ENCODE data around the gene CACNA1D.
A peak's percentile ranks its signal among the peaks of the same experiment; 100 is the strongest.

Gene CACNA1D

GRCh38 chr3:53721187-53722119 is 227.0 kb downstream of the CACNA1D start:
- no peak for DNase-seq

DNA sequence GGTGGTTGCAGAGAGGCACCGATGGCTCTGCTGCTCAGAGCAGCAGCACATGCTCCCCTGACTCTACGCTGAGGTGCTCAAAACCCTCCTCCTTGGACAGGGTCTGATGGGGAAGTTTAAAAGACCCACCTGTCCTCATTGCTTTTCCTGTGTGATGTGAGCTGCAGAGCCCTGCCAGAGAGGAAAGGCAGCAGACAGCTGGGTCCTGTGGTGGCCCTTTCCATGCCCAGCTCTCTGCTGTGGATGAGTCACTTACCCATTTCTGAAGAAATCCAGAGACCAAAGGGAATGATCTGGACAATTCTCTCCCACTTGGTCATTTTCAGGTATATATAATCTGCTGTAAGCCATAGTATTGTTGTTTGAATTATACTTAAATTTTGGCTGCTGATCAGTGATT is 230.2 kb downstream of the CACNA1D start:
- DNase-seq, result no peak

DNA sequence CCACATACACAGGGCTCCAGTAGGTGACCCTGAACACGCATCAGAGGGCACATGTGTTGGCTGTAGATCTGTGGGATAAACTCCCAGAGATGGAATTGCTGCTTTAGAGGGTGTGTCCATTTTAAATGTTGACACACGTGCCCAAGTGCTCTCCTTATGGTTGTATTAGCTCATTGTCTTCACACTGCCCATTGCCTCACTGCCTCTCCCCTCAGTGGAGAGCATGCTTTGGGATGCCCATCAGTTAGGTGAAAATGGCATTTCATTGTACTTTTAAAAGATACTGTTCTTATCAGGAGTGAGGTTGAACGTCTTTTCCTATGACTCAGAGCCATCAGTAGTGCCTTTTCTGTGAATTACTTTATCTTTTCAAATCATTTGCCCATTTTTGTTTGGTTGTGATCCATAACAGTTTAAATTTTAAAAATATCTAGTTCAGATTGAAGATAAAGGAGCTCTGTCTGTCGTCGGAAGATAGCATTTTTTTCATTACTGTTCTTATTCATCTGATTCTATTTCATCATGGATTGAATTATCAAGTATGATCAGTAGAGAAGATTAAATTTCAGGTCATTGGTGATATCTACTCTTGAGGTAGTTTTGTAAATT is 231.1 kb downstream of the CACNA1D start:
- DNase-seq, result no peak

GRCh38 chr3:53726643-53727042 is 232.2 kb downstream of the CACNA1D start:
- no peak for DNase-seq

DNA sequence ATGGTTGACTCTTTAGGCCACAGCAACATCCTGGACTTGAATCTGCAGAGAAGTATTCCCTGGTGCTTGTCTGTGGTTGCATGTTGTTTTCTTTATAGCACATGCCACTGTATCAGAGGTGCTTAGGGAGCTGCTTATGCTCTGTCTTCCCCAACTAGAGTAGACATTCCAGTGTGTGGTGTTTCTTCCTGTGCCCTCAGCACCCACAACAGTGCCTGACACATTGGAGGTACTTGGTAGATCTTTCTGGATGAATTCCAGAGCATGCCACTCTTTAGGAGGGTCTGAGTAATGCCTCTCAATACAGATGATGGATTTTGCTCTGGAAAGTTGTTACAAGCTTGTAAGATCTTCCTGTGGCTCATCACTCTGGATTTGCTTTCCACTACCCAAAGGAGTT is 234.2 kb downstream of the CACNA1D start:
- no peak for DNase-seq

DNA sequence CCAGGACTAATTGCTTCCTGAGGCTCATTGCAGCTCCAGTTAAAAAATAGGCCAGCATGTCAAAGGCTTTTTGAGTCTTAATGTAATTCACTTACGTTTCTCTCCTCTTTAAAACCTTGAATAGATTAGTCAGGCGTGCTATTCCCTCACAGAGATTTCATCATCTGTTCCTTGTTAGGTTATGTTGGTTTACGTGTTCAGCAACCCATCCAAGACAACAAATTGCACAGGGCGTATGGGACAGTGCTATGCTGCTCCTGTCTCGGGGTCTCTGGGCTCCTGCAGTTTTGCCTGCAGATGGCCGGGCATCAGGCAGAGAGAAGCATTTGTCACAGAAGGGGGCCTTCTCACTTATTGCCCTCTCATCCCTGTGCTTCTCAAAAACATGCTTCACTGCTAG is 234.7 kb downstream of the CACNA1D start:
- no peak for DNase-seq

DNA sequence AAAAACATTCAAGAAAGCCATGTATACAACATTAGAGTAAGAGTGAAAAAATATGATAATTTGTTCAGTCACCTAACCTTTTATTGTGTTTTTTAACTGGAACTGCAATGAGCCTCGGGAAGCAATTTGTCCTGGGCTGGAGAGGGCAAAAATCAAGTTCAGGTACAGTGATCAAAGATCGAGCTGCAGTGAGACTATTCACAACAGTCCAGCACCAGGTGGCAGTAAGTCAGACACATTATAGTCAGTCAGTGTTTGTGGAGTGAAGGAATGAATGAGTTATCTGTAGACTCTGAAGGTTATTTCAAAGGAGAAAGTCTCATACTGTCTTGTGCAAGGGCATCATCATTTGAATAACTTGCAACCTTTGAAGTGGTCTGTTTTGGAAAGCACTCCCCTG is 235.2 kb downstream of the CACNA1D start:
- DNase-seq, result no peak

GRCh38 chr3:53730576-53730975 is 236.2 kb downstream of the CACNA1D start:
- peak; percentile 65 for DNase-seq

- no peak for DNase-seq
These were observed 237.7 kb downstream of the CACNA1D start for GRCh38 chr3:53731934-53732624.

DNA sequence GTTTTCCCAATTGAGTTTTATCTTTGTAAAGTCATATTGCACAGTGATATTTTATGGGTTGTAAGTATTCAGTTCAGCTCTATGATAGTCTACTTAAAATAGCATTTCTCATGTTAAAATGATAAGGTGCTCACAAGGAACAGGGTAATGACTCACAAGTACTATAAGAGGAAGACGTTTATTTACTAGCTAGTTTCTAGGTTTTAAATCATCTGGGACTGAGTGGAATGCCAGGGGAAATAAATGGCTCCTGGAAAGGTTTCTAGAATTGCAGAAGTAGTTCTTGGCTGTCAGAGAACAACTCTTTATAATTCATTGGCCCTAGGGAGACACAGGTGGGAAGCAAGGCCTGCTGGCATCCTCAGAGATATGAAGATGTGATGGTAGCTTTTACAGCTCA is 239.0 kb downstream of the CACNA1D start:
- DNase-seq, result no peak

- DNase-seq, result no peak
These were observed 245.6 kb downstream of the CACNA1D start for GRCh38 chr3:53739966-53740365.

DNA sequence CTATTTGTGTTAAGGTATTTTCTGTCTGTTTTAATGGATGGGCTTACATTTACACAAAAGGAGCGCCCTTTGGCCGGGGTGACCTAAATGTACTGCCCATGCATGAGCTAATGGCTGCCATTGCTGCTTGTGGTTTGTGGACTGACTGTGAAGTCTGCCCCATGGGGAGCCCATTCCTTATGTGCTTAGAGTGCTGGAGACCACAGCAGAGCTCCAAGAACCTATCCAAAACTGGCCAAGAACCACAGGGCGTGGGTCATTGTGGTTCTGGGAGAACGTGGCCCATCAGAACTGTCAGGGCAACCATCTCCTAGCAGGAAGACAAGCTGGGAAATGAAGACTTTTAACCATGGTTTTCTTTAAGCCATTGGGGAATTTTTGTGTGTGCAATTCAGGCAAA is 246.5 kb downstream of the CACNA1D start:
- DNase-seq, result no peak

DNA sequence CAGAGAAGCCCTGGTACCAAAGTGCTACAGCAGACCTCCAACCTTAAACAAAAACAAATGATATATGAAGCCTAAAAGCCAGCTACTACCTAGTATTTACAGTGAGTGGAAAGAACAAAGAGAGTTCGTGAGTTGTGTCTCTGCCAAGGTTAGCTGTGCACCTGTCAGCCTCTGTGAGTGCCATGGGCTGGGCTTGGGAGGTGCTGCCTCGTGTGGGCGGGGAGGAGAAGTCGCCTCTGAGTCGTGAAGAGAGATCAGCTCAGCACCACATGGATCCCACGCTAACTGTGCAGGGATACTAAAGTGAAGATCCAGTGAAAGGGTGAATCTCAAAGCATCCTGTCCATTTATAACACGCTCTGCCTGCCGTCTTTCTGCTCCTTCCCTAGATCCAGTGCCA is 249.9 kb downstream of the CACNA1D start:
- no peak for DNase-seq

DNA sequence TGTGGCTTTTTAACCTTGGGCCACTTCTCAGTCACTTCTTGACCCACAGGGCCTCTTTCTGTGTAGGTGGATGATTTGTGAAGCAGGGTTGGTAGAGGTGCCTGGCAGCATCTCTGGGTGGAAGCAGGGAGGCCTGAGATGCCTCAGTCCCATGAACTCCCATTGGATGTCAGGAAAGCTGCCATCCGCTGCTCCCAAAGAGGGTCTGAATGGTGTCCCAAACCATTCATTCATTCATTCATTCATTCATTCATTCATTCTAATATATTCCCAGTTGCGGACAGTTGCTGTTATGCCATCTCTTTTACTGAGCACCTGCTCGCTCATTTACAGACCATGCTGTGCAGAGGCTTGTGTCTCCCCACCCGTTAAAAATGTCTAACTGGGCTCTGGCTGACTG is 253.1 kb downstream of the CACNA1D start:
- no peak for DNase-seq

DNA sequence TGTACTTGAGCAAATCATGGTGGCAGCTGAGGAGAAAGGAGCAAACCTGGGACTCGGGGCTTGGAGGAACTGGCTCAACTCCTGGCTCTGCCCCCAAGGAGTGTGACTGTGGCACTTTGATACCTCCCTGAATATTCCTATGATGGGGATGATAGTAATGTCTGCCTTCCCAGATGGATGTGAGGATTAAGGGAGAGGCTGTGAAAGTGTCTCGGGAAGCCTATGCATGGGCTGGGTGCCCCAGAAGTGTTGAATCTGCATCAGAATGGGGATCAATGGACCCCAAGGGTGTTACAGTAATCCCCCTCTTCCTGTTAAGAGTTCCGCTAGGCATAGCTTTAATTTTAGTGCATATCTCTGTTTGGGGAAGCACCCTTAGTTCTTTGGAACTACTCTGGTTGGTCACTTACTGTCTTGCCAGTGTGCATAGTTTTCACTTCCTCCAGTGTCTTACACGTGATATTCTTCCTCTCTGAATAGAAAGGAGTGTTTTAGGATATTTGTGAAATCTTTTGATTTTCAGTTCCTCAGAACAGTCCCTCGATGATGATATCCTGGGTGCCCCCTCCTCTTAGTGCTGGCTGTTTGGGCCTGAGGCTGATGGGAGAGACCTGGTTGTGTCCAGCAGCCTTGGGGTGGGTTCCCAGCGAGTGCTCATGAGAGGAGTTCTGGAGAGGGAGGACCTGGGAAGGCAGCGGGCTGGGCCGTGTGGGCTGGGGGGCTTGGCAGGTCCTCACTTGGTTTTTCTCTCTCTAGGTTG is 254.3 kb downstream of the CACNA1D start:
- DNase-seq, result peak; percentile 13

DNA sequence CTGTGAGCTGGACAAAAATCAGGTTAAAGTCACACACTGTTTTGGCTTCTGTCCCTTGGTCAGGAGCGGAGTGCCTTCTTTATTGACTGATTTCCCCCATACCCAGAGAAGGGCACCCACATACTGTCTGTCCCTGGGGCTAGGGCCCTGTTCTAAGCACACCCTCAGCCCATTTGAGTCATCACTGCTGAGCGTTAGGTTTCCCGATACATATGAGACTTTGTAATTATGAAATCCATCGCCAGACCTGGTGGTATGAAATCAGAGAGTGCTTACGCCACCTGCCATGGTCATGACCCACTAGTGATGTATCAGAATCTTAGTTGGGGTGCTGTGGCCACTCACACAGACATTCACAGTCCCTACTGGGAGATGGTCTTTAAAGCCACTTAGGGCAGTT is 255.0 kb downstream of the CACNA1D start:
- DNase-seq, result no peak

GRCh38 chr3:53750253-53751210 is 256.1 kb downstream of the CACNA1D start:
- no peak for DNase-seq

GRCh38 chr3:53753518-53754183 is 259.2 kb downstream of the CACNA1D start:
- no peak for DNase-seq

DNA sequence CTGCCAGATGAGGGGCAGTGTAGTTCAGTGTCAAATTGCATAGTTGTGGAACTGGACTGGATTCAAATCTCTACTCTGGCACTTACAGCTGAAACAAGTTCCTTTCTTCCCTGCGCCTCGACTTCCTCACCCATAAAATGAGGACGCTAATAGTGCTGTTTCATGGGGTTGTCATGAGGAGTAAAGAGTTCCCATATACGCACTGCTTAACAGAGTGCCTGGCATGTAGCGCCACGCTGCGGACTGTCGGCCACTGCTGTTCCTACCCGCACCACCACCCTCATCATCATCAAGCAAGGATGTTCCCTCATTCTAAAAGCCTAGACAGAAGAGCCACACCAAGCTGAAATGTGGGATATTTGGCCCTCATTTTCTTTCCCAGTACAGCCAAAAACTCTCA is 259.9 kb downstream of the CACNA1D start:
- peak; percentile 31 for DNase-seq

DNA sequence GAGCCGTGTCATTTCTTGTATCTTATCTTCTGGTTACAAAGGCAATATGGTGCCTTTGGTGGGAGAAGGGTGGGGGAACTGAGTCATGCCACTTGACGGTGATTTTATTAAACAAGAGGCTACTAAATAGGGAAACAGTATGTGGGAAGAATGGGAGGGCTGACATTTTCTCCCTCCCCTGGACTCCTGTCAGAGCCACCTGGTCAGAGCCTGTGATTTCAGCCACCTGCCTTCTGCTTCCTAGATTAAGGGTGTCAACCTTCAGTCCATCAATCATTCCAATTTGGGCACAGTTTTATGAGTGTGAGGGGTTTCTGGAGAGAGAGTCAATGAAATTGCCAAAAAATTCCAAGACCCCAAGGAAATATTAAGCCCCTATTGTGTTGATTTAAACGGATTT is 264.4 kb downstream of the CACNA1D start:
- no peak for DNase-seq

DNA sequence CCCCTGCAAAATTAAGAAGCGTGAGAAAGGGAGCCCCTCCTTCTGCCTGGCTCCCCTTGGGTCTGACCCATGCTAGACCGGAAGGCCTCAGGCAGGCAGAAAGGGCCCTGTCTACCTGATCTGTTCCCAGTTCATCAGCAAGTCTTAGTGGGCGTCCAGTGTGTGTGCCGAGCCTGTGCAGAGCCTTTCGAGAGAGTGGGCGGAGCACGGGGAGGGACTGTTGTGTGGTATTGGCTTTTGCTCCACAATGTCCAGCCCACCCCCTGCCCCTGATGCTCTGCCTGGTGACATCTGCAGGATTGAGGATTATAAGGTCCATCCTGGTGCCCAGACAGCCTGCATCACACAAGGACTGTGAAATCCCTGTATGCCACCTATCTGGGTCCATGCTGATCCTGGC is 268.9 kb downstream of the CACNA1D start:
- no peak for DNase-seq
